ENCODE data around the gene CCDC27.

DNA sequence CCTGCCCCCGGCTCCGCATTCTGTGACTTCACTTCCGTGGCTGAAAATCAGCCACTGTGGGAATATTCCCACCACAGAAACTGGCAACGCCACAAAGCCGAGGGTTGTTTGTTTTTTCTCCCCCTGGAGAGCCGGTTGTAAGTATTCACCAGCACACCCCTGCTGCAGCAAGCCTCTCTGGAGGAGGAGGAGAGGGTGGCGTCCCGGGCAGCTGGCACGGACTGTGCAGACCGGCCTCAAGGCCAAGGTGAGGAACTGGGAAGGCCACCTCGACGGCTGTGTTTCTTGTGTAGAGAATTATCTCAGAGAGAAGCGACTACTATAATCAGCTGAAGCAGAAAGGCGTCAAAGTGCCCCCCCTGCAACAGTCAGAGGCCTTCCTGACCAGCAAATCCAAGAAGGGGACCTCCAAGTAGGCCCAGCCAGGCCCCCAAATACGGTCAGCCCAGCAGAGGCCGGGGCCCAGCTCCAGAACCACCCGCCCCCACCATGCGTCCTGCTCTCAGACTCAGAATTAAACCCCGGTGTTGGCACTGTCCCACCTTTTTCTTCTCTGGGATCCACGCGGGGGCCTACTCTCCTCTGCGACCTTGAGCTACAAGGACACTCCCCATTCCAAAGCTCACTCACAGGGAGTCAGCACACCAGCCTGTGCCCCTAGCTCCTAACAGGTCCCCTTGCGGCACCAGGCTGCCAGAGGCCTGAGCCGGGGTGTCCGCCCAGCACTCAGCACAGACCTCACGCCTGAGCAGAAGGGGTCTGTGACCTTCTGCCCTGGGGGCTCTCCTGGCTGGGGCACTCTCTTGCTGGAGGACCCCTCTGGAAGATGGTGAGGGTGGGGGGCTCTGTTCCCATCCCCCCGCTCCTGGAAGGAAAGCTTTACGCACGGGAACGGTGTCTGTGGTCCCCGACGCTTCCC lies 19.1 kb downstream of the CCDC27 start:
- no peak for TF ChIP-seq POLR2A (IDR thresholded peaks at IDR 0.05)
- TF ChIP-seq, protein P1, sequence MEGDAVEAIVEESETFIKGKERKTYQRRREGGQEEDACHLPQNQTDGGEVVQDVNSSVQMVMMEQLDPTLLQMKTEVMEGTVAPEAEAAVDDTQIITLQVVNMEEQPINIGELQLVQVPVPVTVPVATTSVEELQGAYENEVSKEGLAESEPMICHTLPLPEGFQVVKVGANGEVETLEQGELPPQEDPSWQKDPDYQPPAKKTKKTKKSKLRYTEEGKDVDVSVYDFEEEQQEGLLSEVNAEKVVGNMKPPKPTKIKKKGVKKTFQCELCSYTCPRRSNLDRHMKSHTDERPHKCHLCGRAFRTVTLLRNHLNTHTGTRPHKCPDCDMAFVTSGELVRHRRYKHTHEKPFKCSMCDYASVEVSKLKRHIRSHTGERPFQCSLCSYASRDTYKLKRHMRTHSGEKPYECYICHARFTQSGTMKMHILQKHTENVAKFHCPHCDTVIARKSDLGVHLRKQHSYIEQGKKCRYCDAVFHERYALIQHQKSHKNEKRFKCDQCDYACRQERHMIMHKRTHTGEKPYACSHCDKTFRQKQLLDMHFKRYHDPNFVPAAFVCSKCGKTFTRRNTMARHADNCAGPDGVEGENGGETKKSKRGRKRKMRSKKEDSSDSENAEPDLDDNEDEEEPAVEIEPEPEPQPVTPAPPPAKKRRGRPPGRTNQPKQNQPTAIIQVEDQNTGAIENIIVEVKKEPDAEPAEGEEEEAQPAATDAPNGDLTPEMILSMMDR (IDR thresholded peaks at IDR 0.05): no peak

Data from right lobe of liver (tissue), 4 donors.